Measurements from ENCODE around the gene NCAM1.

NCAM1 gene

GRCh38 chr11:113174882-113175281 lies 213.7 kb downstream of the NCAM1 start:
- no peak for DNase-seq

- DNase-seq = no peak
Measured at GRCh38 chr11:113176599-113177360, 215.6 kb downstream of the NCAM1 start.

DNA sequence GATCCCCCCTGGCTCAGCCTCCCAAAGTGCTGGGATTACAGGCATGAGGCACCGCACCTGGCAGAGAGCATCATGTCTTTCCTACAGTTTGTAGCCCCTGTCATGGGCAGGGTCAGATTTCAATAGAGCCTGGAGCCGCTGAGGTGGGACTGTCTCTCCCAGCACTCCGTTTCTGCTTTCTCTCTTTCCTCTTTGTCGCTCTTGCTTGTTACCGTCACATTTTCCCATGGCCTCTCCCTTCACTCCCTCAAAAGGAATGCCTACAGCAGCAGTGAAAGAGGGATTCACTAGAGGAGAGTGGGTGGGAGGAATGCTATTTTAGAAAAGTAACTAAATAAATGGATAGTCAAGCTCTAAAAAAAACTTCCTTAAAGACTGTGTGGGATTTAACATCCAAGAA lies 216.5 kb downstream of the NCAM1 start:
- no peak for DNase-seq

DNA sequence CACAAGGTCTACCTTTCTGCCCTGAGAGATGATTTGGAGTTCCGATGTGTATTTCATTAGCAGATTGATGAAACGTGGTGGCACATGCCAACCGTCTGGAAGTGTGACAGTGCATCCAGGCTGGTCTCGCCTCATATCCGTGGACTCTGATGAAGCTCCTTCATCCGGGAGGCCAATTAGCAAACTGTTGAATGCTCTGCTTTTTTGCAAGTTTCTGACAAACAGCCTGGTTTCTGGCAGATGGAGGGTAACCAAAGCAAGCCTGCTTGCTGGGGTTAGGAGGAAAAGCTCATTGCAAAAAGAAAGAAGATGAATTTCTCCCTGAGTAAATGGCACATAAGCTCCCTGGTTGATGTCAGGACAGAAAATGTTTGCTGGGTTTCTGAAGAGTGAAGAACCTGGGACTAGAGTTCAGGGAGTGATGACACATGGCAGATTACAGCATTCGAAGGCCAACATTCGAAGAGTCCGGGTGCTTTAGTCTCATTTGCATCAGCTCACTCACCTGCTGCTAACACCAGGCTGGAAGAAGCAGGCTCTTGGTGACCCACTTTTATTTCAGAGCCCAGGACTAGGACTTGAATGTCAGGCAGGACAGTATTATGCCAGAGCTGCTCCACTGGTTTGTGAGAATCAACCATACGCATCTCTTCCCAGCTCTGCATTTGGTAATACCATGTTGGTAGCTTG lies 217.3 kb downstream of the NCAM1 start:
- DNase-seq = no peak

- DNase-seq = no peak
Measured at GRCh38 chr11:113179181-113179704, 218.0 kb downstream of the NCAM1 start.

GRCh38 chr11:113181094-113181493 lies 219.9 kb downstream of the NCAM1 start:
- no peak for DNase-seq

DNA sequence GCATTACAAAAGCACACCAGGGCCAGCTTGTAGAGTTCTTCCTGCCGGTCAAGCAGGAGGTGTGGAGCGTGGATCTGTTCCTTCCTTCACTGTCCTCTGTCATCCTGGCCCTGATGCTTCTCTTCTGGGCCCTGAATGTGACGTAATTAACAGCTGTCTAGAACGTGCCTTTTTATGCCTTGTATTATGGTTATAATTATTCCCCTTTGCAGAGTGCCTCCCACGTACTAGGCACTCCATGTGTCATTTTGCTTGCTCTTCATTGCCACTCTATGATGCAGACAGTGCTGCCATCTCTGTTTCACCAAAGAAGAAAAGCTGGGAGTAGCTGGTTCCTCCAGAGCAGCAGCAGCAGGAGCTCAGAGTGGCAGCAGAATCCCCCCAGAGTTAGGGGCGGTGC lies 221.1 kb downstream of the NCAM1 start:
- no peak for DNase-seq

DNA sequence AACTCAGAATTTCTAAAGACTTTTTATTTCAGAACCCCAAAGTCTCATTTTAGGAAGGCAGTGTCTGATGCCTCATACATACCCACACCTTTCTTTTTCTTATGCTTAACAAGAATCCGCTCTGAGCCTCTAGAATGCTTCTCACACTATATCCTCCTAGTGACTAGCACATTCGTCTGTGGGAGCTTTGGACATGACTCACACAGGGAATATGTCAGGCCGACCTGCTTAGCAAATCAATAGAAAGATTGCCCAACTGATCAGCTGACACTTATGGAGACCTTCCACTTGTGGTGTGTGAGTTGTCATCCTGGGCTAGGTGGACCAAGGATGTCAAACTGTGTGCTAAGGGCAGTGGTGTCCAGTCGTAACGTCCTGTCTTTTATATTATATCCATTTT lies 223.3 kb downstream of the NCAM1 start:
- no peak for DNase-seq

GRCh38 chr11:113188371-113188834 lies 227.2 kb downstream of the NCAM1 start:
- no peak for DNase-seq

DNA sequence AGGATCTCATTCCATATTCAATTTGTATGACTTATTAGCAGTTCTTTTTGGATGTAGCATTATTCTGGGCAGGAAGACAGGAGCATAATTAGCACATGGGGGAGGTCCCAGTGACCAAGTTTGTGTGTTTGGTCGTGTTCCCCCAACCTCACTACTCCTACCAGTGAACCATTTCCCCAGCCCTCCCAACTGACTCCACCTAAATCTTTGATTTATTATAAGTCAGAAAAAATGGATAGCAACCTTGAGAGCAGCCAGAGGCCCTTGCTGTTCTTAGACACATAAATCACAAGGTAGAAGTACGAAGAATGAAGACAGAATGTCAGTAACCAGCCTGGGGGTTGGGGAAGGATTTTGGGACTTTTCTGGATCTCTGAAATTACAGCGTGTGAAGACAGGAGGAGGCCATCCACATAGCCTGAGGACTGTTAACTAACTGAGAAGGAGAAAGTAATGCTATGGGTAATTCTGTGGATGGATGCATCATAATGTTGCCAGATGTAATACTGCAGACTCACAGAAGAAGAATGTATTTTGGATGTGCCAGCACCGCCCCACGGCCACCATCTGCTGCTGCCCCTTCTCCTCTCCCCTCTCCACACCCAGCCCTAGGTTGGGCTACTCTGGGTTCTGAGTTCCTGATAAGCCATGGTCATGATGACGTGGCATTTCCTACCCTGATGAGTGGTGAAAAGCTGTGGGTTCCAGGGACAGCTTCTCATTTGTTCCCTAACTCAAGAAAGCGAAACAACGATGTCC lies 228.9 kb downstream of the NCAM1 start:
- no peak for DNase-seq

DNA sequence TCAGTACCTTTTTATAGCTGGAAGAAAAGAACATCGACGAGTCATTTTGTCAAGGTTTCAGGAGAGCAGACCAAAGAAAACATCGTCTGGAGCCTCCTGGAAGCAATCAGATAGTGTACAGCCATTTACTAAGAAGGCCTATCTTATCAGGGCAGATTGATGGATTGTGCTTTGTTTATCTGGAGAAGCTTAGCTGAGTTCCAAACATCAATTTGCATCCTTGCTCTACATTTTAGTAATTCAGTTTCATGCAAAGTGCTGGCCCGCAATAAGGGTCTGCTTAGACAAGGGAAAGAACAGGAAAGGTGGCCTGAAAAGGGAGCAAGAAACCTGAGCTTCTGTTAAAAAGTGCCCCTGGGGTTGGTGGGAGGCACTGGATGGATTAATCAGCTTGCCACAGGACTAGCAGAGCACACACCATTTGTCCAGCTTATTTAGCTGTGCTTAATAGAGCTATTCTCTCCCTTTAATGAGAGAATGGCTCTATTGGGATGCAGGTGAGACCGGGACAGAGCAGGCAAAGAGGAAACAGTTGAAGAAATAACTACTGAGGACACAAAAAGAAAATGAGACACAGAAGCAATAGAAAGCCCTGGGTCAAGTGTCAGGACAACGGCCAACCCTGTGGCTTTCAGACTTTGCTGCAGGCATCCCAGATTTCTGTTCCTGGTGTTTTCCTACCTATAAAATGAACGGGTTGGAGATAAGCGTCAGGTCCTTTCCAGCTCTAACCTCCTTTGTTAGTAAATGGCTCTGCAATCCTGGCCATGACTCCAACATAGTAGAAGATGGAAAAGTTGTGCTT lies 231.1 kb downstream of the NCAM1 start:
- DNase-seq = no peak

DNA sequence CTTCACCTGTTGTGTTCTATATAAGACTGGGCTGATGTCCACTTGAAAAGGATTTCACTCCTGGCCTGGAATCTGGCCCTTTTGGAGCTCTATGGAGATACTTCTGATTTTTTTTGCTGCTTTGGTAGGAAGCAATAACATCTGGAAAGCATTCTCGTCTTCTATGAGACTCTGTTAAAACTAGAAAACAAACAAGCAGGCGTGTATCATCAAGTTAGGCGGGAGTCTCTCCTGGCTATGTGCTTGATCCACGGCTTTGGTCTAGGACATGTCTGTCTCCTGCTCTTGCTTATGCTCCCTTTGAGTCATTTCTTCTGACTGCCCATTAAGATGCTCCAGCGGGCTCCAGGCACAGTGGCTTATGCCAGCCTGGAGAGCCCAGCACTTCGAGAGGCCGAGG lies 231.8 kb downstream of the NCAM1 start:
- DNase-seq = no peak

GRCh38 chr11:113193946-113194345 lies 232.7 kb downstream of the NCAM1 start:
- DNase-seq = no peak

DNA sequence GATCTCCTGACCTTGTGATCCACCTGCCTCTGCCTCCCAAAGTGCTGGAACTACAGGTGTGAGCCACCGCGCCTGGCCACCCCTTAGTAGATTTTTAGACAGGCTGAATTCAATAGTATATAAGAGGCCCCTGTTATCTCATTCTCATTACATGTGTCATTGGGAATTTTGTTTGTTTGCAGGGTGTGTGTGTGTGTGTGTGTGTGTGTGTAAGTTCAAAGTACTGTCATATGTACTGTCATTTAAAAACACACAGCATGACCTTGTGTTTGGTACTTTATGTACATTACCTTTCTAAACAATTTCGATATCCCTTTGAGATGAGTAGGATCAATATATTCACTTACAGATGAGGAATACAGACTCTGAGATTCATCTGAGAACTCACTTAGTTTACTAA lies 234.5 kb downstream of the NCAM1 start:
- no peak for DNase-seq

DNA sequence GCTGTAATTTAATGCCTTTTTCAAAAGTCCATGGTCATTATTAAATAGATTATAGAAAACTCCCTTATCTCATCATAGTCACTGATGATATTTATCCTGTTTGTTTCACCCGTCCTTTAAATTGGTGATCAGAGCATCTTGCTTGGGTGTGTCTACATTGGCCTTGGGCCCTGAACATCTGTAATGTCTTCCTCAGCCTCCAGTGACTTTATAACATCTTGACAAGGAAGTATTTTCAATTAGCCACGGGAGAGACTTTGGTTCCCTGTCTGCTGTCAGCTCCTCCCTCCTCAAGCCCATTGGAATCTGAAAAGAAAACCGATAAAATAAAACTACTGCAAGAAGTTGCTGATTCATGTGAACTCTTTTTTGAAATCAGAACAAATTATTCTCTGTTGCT lies 236.2 kb downstream of the NCAM1 start:
- DNase-seq = no peak

- DNase-seq = no peak
Measured at GRCh38 chr11:113198972-113199661, 237.9 kb downstream of the NCAM1 start.

DNA sequence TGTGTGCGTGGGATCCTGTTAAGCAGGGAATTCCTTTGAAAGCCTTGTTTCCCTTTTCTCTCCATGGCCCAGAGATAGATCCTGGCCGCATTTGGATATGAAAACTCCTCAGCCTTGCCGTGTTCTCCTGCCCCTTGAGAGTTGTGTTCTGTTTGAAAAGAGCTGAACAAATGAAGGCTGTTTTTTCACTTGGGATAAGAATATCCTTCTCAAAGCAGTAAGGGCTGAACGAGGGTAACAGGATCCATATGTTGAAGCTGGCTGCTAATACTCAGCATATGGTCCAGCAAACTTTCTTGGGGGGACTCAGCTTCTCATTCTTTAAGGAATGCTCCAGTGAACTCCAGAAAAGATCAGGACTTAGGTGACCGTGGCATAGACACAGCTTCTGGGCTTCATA lies 238.6 kb downstream of the NCAM1 start:
- DNase-seq = no peak

DNA sequence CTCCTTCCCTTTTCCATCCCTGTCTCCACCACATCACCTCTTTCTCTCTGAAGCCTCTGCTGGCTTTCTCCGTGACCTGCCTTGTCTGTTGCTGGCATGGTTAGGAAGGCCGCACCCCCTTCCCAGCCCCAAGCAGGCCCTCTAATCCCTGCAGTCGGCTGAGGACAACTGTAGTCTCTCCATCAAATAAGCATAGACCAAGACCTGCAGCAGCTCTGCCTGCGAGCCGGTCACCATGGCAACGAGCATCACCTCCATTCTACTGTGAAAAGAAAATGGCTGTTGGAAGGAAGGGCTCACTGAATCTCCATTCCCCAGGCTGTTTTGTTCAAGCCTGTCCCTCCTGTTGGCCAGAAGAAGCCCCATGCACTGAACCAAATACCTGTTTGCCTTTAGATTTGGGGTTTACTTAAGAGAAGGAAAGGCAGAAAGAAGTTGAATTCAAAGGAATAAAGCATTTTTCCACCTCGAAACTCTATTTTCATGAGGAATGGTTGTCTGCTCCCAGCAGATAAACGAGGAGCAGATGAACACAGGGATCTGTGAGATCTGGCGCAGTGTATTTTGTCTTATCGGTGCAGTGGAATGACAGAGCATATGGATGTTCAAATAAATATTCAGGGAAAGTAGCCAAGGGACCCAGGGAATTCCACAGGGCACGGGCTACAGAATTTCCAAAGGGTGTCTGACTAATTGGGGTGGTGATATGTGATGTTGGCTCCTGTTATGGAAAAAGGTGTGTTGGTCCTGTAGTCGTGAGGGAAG lies 240.0 kb downstream of the NCAM1 start:
- no peak for DNase-seq

GRCh38 chr11:113202431-113202830 lies 241.2 kb downstream of the NCAM1 start:
- no peak for DNase-seq

- DNase-seq = no peak
Measured at GRCh38 chr11:113203141-113203753, 242.0 kb downstream of the NCAM1 start.

- no peak for DNase-seq
Measured at GRCh38 chr11:113204280-113204679, 243.1 kb downstream of the NCAM1 start.
